ENCODE data around the gene NCOA1.

Gene NCOA1

GRCh38 chr2:24702800-24703199 lies 211.7 kb downstream of the NCOA1 start:
- DNase-seq (ENCODE audit: low read depth) = no peak

GRCh38 chr2:24704692-24705091 lies 213.6 kb downstream of the NCOA1 start:
- no peak for DNase-seq (ENCODE audit: low read depth)

DNA sequence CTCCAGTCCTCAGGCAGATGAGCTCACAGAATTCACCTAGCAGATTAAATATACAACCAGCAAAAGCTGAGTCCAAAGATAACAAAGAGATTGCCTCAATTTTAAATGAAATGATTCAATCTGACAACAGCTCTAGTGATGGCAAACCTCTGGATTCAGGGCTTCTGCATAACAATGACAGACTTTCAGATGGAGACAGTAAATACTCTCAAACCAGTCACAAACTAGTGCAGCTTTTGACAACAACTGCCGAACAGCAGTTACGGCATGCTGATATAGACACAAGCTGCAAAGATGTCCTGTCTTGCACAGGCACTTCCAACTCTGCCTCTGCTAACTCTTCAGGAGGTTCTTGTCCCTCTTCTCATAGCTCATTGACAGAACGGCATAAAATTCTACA lies 216.1 kb downstream of the NCOA1 start:
- no peak for DNase-seq (ENCODE audit: low read depth)

- DNase-seq (ENCODE audit: low read depth) = no peak
Measured at GRCh38 chr2:24708537-24709152, 217.6 kb downstream of the NCOA1 start.

DNA sequence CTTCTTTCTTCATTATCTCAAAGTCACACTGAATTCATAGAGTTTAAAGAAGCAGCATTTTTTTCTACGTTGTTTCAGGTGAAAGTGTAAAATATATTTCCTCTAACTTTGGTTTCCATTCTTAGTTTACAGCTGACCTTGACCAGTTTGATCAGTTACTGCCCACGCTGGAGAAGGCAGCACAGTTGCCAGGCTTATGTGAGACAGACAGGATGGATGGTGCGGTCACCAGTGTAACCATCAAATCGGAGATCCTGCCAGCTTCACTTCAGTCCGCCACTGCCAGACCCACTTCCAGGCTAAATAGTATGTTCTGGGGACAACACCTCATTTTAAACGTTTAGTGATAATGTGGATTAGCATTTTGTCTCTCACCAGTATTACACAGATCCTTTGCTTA lies 219.8 kb downstream of the NCOA1 start:
- DNase-seq (ENCODE audit: low read depth) = no peak

- no peak for DNase-seq (ENCODE audit: low read depth)
Measured at GRCh38 chr2:24711865-24712264, 220.8 kb downstream of the NCOA1 start.

DNA sequence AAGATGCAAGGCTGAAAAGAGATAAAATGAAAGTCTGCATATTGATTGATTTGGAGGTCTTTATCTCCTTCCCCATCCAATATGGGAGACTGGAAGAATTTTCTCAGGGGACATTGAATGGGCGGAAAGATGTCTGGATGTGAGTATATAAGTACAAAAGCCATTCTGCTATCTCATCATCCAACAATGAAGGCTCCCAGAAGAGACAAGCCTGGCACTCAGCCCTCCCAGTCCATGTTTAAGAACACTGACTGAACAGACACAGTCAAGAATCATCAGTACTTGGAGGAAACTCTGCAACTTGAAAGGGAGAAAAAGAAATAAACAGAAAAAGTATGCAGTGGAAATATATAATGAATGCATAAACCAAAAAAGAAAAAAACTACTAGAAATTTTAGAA lies 221.2 kb downstream of the NCOA1 start:
- no peak for DNase-seq (ENCODE audit: low read depth)

- DNase-seq (ENCODE audit: low read depth) = no peak
Measured at GRCh38 chr2:24717263-24717951, 226.4 kb downstream of the NCOA1 start.

- no peak for DNase-seq (ENCODE audit: low read depth)
Measured at GRCh38 chr2:24720310-24720709, 229.3 kb downstream of the NCOA1 start.

DNA sequence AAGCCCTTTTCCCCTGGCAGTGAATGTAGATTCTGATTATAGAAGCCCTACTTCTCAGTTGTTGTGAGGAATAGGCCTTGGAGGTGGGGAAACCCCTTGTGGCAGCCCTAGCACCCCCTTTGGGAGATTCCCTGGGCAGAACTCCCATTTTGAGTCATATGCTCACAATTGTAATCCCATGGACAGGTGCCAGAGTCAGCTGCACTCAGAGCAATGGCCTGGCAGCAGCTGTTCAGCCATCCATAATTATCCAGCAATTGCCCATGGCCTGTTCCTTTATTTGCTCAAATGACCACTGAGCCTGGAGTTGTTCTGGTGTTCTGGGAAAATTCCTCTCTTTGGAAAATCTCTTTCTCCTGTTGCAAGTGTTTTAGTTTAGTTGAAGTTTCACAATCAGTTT lies 230.4 kb downstream of the NCOA1 start:
- no peak for DNase-seq (ENCODE audit: low read depth)

GRCh38 chr2:24722141-24722790 lies 231.2 kb downstream of the NCOA1 start:
- DNase-seq (ENCODE audit: low read depth) = no peak

DNA sequence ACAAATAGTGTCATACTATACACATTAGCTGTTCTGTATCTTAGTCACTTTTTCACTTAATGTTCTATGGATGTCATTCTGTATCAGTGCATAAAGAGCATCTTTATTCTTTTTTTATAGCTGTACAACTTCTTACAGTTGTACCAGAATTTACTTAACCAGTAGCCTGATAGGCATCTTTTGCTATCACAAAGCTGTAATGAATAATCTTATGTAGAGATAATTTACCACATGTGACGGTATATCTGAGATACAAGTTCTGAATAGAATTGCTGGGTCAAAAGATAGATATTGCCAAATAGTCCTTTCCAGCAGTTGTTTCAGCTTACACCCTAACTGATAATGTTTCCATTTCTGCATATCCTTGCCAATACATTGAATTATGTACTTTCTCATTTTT lies 232.1 kb downstream of the NCOA1 start:
- no peak for DNase-seq (ENCODE audit: low read depth)

DNA sequence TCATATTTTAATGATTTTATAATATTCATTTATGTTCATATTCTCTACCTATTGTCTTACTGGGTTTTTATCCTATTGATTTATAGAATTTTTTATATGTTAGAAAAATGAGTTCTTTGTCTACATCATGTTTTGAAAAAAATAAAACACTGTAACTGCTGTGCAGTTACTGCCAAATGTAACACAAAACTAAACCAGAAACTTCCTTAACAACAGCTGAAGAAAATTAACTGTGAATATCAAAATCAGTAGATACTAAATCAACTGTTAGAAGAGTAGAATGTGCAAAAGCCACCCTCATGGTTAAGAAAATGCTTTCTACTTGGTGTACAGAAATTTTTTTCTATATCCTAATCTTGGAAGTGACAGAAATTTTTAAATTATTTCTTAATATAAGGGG lies 232.6 kb downstream of the NCOA1 start:
- DNase-seq (ENCODE audit: low read depth) = no peak

- DNase-seq (ENCODE audit: low read depth) = no peak
Measured at GRCh38 chr2:24724111-24724775, 233.2 kb downstream of the NCOA1 start.

- DNase-seq (ENCODE audit: low read depth) = no peak
Measured at GRCh38 chr2:24725956-24726355, 234.9 kb downstream of the NCOA1 start.

GRCh38 chr2:24730481-24730880 lies 239.4 kb downstream of the NCOA1 start:
- no peak for DNase-seq (ENCODE audit: low read depth)

GRCh38 chr2:24731040-24731439 lies 240.0 kb downstream of the NCOA1 start:
- no peak for DNase-seq (ENCODE audit: low read depth)

GRCh38 chr2:24731923-24732322 lies 240.9 kb downstream of the NCOA1 start:
- no peak for DNase-seq (ENCODE audit: low read depth)

GRCh38 chr2:24734741-24735140 lies 243.7 kb downstream of the NCOA1 start:
- DNase-seq (ENCODE audit: low read depth) = no peak

- no peak for DNase-seq (ENCODE audit: low read depth)
Measured at GRCh38 chr2:24739354-24740025, 248.4 kb downstream of the NCOA1 start.

GRCh38 chr2:24740142-24740541 lies 249.1 kb downstream of the NCOA1 start:
- no peak for DNase-seq (ENCODE audit: low read depth)

GRCh38 chr2:24742730-24743129 lies 251.7 kb downstream of the NCOA1 start:
- no peak for DNase-seq (ENCODE audit: low read depth)

All from activated T-cell treated with anti-CD3 and anti-CD28 coated beads for 1 hour (primary cell).